Endothelial cell of umbilical vein (primary cell): Measurements from ENCODE around the gene SENP7.
"Not testable (repeated sequence)": the region's sequence is repeated elsewhere in the genome, so short reads cannot be mapped to it uniquely, and the experiment has no call there.

Experiments used
- CTCF ChIP-seq, 2 donors: IDR thresholded peaks; 1 replicate in 1 of 2; 2 replicates in 1 of 2; pipeline ENCODE4 v1.5.1; 2011; ENCODE audit warnings: low read length in 2 of 2, mild to moderate bottlenecking in 2 of 2, moderate library complexity in 2 of 2, control low read depth in 1 of 2, inconsistent platforms in 1 of 2, low read depth in 1 of 2; ENCODE audit not compliant: insufficient read depth in 1 of 2; ENCODE audit errors: extremely low read depth in 1 of 2
- EZH2 ChIP-seq: IDR thresholded peaks from 2 replicates; pipeline ENCODE4 v1.6.1; 2012; ENCODE audit warnings: borderline replicate concordance, low read depth, mild to moderate bottlenecking, moderate library complexity, low read length, inconsistent platforms; ENCODE audit not compliant: severe bottlenecking
- POLR2A ChIP-seq: IDR thresholded peaks from 2 replicates; pipeline ENCODE4 v1.6.1; 2012; ENCODE audit warnings: low read depth, mild to moderate bottlenecking, control low read depth, low read length

GRCh38 chr3:101536955-101537354 is 23.9 kb upstream of the SENP7 start:
- not testable (repeated sequence) for TF ChIP-seq POLR2A; EZH2; CTCF (IDR thresholded peaks at IDR 0.05; ENCODE audit: extremely low read depth in 1 of 2, insufficient read depth in 1 of 2, low read depth in 1 of 2, low read length in 2 of 2)
